ENCODE results near the gene AIP. TPM values are rescaled to one million over a fixed set of nuclear protein-coding genes. Genes with fewer than 3 reads are reported as not detected.

The AIP gene
- polyA plus RNA-seq, 3 donors = 57.8 to 73.4 (median 65.9) TPM

DNA sequence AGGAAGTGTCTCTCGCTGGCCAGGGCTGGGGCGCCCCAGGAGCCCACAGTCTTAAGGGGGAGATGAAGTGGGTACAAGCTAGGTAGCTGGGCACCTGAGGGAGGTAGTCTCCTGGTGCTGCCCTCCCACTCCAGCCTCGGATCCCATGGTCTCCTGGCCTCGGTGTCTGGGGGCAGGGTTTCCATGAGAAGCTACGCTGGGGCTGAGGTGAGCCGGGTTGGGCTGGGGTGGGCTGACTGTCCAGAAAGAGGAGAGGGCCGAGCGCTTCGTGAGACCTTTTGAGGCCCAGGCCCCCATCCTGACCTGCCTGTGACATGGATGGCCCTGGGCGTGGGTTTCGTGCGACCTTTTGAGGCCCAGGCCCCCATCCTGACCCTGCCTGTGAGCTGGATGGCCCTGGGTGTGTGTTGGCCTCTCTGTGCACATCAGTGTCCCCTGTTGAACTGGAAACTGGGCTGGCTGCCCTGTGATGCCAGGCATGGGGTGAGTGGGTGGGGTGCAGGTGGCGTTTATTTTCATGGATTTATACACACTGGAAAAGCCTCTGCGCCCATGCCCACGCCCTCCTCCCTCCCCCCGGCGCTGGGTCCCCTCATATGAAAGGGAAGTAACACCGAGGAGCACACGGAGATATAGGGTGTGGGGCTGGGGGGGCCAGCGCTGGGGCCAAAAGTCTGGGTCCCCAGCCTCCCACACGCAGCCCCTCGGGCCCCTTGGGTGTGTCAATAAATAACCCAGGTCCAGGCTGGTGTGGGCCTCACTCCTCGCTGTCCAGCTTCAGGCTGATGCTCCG, 8.6 kb downstream of the AIP start:
- no peak for DNase-seq

DNA sequence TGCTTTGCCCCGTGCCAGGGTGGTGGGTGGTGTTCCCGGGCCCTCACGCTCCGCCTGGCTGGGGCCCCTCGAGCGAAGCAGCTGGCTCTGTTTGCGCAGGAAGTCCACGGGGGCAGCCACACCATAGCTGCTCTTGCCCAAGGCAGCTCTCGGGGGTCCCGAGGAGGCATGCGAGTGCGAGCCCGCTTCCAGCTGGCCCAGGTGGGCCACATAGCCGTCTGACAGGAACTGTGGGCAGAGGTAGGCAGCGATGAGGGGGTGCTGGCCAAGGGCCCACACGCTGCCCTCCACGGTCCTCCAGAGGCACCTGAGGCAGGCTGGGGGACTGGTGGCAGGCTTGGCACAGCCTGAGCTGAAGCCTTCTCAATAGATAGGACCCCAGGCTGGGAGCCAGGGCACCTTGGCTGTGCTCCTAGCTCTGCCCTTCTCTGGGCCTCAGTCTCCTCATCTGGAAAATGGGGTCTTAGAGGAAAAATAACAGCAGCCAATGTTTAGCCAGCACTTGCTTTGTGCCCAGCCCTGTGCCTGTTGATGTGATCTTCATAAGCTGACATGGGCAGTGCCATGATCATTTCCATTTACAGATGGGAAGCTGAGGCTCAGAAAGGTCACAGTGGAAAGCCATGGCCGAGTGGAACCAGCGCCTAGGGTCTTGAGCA, 9.4 kb downstream of the AIP start:
- DNase-seq = no peak

DNA sequence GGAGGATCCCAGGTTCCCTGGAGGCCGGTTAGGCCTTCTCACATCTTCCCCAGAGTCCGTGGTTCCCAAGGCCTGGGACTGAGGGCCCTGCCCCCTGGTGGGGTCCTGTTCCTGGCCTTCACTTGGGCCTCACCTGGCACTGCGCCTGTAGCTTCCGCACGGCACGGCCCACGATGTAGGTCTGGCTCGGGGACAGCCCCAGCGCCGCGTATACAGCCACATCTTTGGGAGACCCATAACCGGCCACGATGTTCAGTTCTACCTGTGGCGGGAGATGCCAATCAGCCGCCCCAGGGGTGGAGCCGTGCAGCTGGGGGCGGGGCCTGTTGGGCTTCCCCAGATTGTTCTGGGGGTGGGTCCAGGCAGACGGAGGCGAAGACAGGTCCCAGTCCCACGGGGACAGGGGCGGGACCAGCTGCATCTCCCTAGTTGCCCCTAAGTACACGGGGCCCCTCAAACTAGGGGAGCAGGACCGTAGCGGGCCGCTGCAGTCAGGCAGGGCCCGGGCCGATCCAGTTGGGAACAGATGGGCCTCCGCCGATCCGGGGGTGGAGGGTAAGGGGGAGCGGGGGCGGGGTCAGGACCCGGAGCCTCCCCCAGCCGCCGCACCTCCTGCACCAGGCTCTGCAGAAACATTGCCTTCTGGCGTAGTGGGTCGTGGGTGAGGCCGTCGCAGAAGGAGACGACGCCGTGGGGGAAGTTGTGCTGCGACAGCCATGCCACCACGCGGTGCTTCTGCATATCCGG, 10.1 kb downstream of the AIP start:
- DNase-seq = no peak

DNA sequence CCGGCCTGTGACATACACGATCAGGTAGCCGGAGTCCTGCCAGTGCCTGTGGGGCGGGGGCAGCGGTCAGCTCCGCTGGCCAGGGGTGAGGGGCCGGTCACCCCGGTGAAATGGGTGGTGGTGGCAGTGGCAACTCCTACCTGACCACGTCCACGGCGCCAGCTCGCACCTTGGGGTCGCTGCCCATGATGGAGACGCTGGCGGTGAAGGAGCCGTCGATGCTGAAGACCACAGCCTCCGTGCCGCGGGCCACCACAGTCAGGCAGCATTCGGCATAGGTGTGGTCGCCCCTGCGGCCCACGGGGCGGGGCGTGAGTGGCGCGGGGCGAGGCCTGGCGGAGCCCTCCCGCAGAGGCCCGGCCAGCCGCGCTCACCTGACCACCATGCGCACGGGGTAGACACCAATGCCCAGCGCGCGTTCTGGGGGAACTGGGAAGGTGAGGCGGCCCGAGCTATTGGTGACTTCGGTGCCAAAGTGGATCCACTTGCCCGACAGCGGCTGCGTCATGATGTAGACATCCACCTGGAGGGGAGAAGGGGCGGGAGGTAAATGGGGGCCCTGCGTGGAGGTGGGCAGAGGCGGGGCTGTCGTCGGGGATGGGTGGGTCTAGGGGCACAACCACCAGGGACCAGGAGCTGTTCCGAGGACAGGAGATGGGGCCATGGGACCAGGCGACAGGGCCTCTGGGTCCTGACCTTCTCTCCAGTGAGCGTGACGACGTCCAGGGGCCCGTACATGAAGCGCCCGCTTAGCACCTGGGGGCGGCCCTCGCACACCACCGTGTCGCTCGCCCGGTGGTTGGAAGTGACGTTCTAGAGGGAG, 10.9 kb downstream of the AIP start:
- DNase-seq = no peak

DNA sequence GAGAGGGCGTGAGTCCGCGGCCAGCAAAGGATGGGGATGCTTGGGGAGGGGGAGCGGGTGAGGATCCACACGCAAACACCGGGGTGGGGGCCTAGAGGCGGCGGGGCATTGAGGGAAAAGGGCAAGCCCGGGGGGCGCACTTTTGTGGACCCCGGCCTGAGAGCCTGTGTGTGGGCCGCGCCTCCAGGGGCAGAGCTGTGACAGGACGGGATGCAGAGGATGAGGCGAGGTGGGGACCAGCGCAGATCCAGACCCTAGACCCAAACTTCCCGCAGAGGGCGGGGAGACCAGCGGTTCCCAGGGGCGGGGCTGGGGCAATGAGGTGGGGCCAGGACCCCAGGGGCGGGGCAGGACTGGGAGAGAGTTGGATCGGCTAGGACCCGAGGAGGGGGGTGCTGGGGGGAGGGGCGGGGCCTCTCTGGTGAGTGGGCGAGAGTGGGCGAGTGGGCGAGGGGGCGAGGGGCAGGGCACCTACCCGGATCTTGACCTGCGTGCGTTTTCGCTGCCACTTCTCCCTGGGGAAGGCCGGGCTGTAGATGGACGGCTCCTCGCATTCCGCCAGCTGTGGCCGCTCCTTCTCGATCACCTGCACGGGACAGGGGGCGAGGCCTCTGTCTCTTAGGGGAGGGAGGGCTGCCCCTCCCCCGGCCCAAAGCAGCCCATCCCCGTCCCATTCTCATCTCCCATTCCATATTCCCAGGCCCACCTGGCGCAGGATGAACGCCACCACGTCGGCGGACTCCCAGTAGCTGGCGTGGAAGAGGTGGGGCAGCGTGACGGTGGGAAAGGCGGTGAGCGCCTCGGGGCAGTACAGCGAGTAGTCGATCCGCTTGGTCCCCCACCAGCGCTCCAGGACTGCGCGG, 11.8 kb downstream of the AIP start:
- DNase-seq = no peak

DNA sequence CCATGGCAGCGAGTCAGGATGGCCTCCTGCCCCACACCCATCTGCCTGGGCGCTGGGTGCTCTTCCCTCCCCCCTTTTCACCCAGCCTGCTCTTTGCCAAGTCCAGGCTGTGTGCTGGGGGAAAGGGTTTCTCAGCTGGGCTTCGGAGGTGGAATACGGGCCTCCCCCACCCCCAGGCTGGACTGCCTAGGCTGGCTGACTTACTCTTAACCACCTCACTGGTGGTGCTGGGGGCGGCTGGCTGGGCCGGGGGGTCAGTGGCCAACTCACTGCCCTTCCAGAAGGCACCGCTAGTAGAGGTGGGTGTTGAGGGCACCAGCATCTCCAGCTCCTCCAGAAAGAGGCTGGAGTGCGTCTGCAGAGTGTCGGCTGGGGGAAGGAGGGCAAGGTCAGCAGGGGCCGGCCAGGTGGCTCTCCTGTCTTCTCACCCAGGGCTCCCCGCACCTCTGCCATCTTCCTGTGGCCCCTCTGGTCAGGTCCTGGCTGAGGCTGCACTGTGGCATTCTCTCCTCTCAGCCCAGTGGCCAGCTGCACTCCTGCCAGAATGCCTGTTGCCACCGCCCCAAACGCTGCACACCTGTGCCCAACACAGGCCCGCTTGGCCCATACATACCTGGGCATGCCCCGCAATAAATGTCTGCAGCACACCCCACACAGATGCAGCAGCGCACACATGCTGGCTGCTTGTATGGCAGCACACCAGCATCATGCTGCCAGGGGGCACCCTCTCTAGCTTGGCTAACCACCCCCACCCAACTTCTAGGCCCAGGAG, 12.6 kb downstream of the AIP start:
- DNase-seq = no peak

DNA sequence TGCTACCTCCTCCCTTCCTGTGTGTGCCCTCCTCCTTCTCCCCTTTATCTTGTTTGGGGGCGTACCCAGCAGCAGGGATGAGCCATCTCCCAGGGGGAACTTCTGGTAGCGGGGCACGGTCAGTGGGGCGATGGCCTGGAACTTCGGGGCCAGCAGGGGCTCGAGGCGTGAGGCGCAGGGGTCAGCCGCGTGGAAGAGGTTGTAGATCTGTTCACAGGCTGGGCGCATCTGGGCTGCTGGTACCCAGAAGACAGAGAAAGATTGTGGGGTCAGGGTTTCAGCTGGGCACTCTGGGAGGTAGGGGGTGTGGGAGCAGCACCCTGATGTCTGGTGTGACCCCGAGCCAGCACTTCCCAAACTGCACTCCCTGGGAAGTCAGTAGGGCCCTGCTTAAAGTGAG, 13.3 kb downstream of the AIP start:
- DNase-seq = no peak

DNA sequence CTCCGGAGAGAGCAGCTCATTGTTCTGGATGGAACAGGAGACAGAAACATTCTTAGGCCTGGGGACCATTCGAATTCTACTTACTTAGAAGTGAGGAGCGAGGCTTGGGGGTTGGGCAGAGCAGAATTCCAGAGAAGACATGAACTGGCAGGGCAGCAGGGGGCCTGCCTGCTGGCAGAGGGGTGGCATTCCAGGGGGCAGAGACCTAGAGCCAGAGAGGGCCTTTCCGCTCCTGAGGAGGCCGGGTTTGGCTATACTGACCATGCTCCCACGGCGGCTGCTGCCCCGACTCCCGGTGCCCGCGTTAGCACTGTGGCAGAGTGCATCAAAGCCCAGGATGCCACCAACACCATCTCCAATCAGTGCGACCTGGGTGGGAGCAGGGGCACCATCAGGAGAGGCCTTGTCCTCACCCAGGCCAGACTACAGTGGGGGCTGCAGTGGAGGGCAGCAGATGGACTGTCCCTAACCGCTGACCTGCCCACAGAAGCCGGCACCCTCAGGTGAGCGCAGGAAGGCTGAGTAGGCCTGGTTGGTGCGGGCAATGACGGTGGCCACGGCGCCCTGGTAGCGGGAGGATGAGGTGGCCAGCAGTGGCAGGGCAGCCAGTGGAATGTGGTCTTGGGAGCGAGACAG, 14.9 kb downstream of the AIP start:
- DNase-seq = no peak

DNA sequence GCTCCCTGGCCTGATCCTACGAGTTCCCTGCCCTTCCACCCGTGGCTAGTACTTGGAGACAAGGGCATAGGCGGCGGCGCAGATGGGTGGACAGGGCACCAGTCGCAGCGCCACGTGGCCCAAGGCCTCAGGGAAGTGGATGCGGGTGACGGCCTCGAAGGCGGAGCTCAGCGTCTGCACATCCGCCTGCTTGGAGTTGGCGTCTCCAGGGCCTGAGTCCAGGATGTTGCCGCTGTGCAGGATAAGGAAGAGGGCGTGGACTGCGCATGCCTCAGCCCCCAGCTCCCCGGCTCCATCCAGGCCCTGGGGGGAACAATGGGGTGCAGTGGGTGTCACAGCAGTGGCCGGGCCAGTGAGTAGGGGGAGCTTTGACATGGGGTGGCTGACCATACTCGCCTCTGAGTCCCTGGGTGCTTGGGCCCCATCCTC, 15.7 kb downstream of the AIP start:
- no peak for DNase-seq

DNA sequence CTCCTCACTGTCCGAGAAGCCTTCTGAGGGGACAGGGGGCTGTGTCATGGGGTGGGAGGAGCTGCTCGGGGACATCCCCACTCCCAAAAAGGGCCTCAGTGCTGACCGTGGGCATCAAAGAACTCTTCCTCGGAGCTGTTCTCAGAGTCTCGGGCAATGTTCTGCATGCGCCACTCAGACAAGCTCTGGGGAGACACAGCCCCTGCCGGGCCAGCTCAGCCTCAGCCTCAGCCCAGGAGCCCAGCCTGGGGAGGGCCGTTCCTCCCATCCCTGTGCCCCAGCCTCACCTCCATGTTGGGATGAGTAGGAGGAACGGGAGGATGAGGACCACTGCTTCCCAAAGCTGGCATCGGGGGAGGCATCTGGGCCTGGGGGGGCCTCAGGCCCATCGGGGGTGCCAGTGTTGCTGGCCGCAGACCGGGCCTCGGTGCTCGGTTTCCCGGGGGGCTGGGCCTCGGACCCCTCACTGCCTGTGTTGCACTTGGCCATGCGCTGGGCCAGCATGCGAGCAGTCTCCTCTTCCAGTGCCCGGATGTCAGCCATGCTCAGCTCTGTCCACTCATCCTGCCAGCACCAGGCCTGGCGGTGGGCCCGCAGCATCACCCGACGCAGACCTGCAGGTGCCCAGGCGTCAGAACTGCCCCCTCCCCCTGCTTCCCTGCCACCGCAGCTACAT, 17.1 kb downstream of the AIP start:
- DNase-seq = no peak

DNA sequence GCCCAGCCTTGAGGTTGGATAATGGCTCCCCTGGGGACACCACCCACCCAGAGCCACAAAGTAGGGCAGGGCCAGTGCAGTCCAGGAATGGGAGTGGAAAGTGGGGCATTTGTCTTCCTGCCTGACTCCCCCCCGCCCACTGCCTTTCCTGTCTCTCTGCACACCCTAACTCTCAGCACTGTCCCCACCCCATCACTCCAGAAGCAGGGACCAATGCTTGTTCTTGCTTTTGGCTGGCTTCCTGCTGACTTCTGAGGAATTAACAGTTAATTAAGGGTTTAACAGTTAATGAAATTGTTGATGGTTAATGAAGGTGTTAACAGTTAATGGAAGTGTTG, 17.6 kb downstream of the AIP start:
- DNase-seq = no peak

DNA sequence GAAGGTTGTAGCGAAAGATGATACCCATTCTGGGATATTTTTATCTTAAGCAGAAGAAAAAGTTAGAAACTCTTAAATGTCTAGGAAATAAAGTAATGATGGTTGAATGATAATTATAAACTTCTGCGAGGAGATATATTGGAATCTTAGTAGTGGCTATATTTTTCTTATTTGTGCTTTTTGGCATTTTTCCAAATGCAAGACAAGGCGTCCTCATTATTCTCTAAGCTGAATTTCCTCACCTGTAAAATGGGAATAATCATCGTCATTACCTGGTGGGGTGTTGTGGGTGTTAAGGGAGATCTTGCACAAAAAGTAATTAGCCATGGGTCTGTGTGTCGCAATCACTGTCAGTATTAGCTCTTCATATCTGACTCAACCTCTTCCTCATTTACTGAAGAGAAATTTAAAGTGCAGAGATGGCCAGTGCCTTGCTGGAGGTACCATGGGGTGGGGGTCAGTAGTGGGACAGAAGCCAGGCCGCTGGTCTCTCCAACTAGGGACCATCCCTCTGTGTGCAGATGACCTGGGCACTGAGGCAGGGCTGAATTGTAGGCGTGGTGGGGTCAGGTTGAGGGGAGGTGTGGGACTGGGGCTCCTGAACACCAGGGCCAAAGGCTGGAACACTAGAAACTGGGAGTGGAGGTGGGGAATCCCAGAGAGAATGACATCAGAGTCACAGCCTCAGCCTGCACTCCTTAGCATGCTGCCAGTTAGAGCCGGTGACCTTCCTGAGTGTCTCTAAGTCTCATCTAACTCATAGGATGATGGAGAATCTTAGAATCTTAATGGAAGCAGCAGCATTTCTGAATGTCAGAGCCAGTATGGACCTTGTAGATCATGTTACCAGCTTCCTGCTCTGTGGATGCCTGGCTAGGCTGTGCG, 18.2 kb downstream of the AIP start:
- DNase-seq = no peak

DNA sequence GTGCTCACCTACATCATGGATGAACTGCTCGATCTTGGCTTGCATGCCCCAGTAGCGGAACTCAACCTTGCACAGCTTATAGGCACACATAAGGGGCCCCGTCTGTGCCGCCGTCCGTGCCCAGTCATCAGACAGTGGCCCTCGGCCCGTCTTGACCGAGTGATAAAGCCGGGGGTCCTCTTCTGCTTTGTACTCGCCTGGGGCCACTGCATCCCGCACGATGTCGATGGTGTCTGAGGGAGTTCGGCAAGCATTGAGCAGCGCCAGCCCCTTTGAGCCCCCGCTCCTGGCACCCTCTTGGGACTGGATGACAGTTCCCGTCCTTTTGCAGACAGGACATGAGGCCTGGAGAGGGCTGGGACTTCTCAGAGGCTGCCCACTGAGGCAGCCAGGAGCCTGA, 19.0 kb downstream of the AIP start:
- no peak for DNase-seq

DNA sequence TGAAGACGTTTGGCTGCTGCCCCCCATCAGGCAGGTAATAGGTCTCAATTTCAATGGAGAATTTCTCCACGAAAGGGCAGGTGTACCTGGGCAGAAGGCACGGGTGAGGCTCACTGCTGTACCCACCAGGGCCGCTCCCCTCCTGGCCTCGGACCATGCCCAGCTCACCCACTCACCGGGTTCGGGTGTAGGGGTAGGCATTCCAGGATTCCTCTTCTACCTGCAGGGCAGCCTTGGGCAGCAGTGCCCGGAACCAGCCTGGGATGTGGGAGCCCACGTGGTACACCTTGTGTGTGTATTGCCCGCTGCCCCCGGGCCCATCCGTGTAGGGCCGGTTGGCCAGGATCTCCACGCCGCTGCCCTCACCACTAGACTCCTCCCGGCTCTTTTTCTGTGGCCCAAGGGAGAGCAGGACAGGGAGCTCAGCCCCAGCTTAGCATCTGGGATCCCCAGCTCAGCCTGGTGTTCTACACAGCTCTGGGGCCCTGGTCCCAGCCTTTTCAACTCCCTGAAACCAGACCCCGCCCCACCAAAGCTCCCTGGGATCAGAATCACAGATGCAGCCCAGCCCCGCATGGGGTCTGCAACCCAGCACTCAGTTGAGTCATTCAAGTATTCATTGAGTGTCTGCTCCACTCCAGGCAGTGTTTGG, 19.6 kb downstream of the AIP start:
- no peak for DNase-seq

DNA sequence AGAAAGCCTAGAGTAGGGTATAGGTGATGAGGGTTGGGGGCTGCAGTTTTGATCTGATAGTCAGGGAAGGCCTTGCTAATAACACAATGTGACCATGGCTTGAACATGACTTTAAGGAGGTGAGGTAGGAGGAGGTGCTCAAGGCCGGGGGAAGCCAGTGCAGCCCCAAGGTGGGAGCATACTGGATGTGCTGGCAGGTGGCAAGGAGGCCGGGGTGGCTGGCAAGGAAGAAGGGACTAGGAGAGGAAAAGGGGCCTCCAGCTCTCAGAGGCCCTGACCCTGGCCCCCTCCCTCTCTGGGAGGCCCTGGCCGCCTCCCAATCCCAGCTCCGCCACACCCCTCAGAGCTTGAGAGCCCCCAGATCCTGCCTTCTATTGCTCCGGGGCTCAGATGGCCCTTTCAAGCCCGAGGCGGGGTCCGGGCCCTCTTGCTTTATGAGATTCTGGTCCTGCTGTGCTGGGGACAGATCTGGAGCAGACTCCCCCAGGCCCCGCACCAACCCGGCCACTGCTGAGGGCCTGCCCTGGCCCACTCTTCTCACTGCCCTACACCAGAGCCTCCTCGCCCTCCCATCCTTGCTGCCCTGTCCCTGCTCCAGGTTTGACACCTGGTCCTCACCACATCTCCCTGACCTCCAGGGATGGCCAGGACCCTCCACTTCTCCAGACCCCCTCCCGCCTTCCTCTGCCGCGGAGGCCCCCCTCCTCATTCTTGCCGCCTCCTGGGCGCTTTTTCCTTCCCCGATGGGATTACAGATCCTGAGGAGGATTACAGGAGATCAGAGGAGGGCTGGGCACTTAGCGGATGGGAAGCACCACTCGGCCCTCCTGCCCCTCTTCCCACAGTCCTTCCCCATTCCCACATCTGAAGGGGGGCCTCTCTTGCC, 20.5 kb downstream of the AIP start:
- no peak for DNase-seq

Data from renal pelvis (tissue), 4 donors.